Lung (tissue), 12 donors: Measurements from ENCODE around the gene NHS. TPM values are rescaled to one million over a fixed set of nuclear protein-coding genes. Genes with fewer than 3 reads are reported as not detected.

Experiments used
- ATAC-seq: fragments of 200-7000 bp; cut with Tn5 transposase; one replicate; pipeline ENCODE4 v1.9.1; 2020; ENCODE audit warnings: moderate number of reproducible peaks; ENCODE audit not compliant: insufficient read depth, low FRiP score
- DNase-seq, 3 donors: peaks; one replicate each; pipeline ENCODE4 v3.0.0-alpha.2; 2013 to 2017
- H3K27ac ChIP-seq, 2 donors: one replicate each; pipeline ENCODE4 v1.5.1; 2013; ENCODE audit warnings: mild to moderate bottlenecking in 2 of 2, moderate library complexity in 2 of 2, control low read depth in 1 of 2, inconsistent platforms in 1 of 2, low read depth in 1 of 2, low read length in 1 of 2
- H3K27me3 ChIP-seq, 3 donors: one replicate each; pipeline ENCODE4 v1.5.1; 2013; ENCODE audit warnings: low read length in 2 of 3; ENCODE audit not compliant: control insufficient read depth in 3 of 3, insufficient read depth in 3 of 3
- H3K36me3 ChIP-seq, 4 donors: one replicate each; pipeline ENCODE4 v1.5.1; 2013; ENCODE audit warnings: low read length in 4 of 4, mild to moderate bottlenecking in 1 of 4, moderate library complexity in 1 of 4; ENCODE audit not compliant: control insufficient read depth in 4 of 4, insufficient read depth in 4 of 4
- H3K4me1 ChIP-seq, 5 donors: one replicate each; pipeline ENCODE4 v1.5.1; 2013; ENCODE audit warnings: low read length in 5 of 5, mild to moderate bottlenecking in 2 of 5, moderate library complexity in 1 of 5; ENCODE audit not compliant: control insufficient read depth in 5 of 5, insufficient read depth in 5 of 5
- H3K4me3 ChIP-seq: one replicate; pipeline ENCODE4 v1.5.1; 2013; ENCODE audit warnings: mild to moderate bottlenecking, control low read depth, moderate library complexity
- H3K9ac ChIP-seq, 2 donors: one replicate each; pipeline ENCODE4 v1.5.1; 2013; ENCODE audit warnings: low read length in 2 of 2, control low read depth in 1 of 2; ENCODE audit not compliant: insufficient read depth in 1 of 2
- H3K9me3 ChIP-seq, 4 donors: one replicate each; pipeline ENCODE4 v1.5.1; 2013; ENCODE audit warnings: low read length in 3 of 4, mild to moderate bottlenecking in 1 of 4, moderate library complexity in 1 of 4; ENCODE audit not compliant: control insufficient read depth in 4 of 4, insufficient read depth in 3 of 4
- WGBS, 2 donors: extraction: QIAGEN DNeasy Blood & Tissue Kit; methylation state at CpG; one replicate each; pipeline ENCODE4 v1.1.7; 2013; 5-methylcytosine and 5-hydroxymethylcytosine counted together
- polyA plus RNA-seq, 2 donors: library from polyadenylated mRNA; stranded (reverse); fragments of 200-250 nt; gene quantifications; one replicate each; pipeline ENCODE4 v1.2.1, GENCODE V29; 2013
- total RNA-seq, 2 donors: library from RNA; depleted of rRNA in 1 of 2; stranded (reverse); fragments of >200 nt in 1 of 2; gene quantifications; one replicate each; pipeline ENCODE4 v1.2.1, GENCODE V29; 2014 to 2021
- TF ChIP-seq, protein P1 (sequence below): IDR thresholded peaks from 2 replicates; pipeline ENCODE4 v1.5.1; 2012; ENCODE audit warnings: mild to moderate bottlenecking; ENCODE audit errors: control extremely low read depth, extremely low read depth
- donor health status: control.
- donor health status: control.
- donor health status: Bipolar disorder and iron deficiency.
- donor health status: healthy.
- donor health status: DM: yes; HTN: yes; CAD: no.

Gene NHS
- total and polyA plus RNA-seq, 4 donors, result 0.46 to 2.0 (median 1.4) TPM

GRCh38 chrX:17410651-17411050 lies 35.7 kb downstream of the NHS start:
- no peaks in the 10 kb centered on the region for H3K36me3 ChIP-seq
- H3K27ac ChIP-seq, result no peak overlapping the region
- TF ChIP-seq, protein P1, sequence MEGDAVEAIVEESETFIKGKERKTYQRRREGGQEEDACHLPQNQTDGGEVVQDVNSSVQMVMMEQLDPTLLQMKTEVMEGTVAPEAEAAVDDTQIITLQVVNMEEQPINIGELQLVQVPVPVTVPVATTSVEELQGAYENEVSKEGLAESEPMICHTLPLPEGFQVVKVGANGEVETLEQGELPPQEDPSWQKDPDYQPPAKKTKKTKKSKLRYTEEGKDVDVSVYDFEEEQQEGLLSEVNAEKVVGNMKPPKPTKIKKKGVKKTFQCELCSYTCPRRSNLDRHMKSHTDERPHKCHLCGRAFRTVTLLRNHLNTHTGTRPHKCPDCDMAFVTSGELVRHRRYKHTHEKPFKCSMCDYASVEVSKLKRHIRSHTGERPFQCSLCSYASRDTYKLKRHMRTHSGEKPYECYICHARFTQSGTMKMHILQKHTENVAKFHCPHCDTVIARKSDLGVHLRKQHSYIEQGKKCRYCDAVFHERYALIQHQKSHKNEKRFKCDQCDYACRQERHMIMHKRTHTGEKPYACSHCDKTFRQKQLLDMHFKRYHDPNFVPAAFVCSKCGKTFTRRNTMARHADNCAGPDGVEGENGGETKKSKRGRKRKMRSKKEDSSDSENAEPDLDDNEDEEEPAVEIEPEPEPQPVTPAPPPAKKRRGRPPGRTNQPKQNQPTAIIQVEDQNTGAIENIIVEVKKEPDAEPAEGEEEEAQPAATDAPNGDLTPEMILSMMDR, result no peak
- no peak overlapping the region for H3K9ac ChIP-seq
- no peak for ATAC-seq
- H3K27me3 ChIP-seq, result peaks cover 3 to 54% (median 38%) of the 10 kb centered on the region in 3 donors
- no peak overlapping the region for H3K4me3 ChIP-seq
- 58 to 65% methylated on average over 2 of the region's 2 CpGs for WGBS, 2 donors
- H3K4me1 ChIP-seq, result peaks cover 0 to 8% (median 0%) of the 10 kb centered on the region in 5 donors
- H3K9me3 ChIP-seq, result no peaks in the 10 kb centered on the region
- no peak for DNase-seq

GRCh38 chrX:17411205-17411604 lies 36.2 kb downstream of the NHS start:
- TF ChIP-seq, protein P1, result no peak
- no peak overlapping the region for H3K9ac ChIP-seq
- peaks cover 0 to 8% (median 0%) of the 10 kb centered on the region in 5 donors for H3K4me1 ChIP-seq
- no peaks in the 10 kb centered on the region for H3K36me3 ChIP-seq
- no peak overlapping the region for H3K27ac ChIP-seq
- H3K9me3 ChIP-seq, result no peaks in the 10 kb centered on the region
- no peak for ATAC-seq
- DNase-seq, result no peak
- no peak overlapping the region for H3K4me3 ChIP-seq
- H3K27me3 ChIP-seq, result peaks cover 1 to 55% (median 43%) of the 10 kb centered on the region in 3 donors
- 83 to 97% methylated on average over 4 of the region's 4 CpGs for WGBS, 2 donors

- Histone ChIP-seq H3K9me3 (no peaks in the 10 kb centered on the region), H3K27ac (no peak overlapping the region), H3K9ac (no peak overlapping the region), H3K4me3 (no peak overlapping the region), H3K27me3 (peaks cover 0 to 51% (median 44%) of the 10 kb centered on the region in 3 donors), H3K4me1 (peaks cover 0 to 8% (median 0%) of the 10 kb centered on the region in 5 donors), H3K36me3 (no peaks in the 10 kb centered on the region)
- ATAC-seq (no peak), DNase-seq (no peak)
- 75 to 86% methylated on average over 4 of the region's 4 CpGs for WGBS, 2 donors
- TF ChIP-seq, protein P1, result no peak
These were observed 37.7 kb downstream of the NHS start for GRCh38 chrX:17412692-17413091.

DNA sequence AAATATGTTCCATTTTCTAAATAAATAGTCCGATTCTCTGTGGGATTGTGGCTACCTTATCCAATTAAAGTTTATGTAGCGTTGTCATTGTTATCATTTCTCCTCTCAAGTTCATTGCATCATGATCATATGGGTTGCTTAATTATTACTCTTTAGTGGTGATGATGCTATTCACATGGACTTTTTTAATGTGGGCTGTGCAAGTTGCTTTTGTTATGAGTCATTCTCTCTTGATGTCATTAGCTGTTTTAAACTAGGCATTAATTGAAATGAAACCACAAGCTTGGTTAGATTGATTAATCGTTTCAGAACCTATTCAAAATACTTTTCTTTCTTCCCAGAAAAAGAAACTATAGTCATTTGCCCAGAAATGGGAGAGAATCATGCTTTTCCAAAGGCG lies 38.2 kb downstream of the NHS start:
- Histone ChIP-seq H3K4me3 (no peak overlapping the region), H3K27ac (no peak overlapping the region), H3K36me3 (no peaks in the 10 kb centered on the region)

More for the DNA sequence above, 38.2 kb downstream of the NHS start:
- 61 to 84% methylated on average over 4 of the region's 4 CpGs for WGBS, 2 donors
- peaks cover 0 to 8% (median 0%) of the 10 kb centered on the region in 5 donors for H3K4me1 ChIP-seq
- TF ChIP-seq, protein P1, result no peak
- no peaks in the 10 kb centered on the region for H3K9me3 ChIP-seq
- no peak for ATAC-seq
- no peak for DNase-seq
- H3K27me3 ChIP-seq, result peaks cover under 1 to 49% (median 48%) of the 10 kb centered on the region in 3 donors
- H3K9ac ChIP-seq, result no peak overlapping the region
